Measurements from ENCODE around the gene TIMP2.

DNA sequence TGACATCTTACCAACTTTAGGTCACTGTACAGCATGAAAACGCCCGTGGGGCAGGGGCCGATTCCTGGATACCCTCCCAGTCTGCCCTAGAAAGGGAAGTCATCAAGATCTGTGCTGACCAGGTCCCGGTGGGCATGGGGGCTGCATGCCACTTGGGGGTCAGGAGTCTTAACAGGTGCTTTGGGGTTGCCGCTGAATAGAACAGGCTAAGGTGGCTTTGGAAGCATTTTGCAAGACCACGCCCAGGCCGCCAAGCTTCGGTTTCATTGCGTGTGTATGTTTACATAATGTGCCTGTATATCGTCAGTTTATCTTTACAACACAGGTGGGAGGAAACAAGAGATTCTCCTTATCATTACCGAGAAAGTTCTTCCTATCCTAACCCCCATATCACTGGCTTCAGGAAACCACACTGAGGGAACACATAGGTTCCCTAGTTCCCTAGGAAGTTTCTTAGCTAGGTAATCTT is 71.2 kb downstream of the TIMP2 start:
- TF ChIP-seq EZH2 (IDR thresholded peaks at IDR 0.05; ENCODE audit: low read depth, unreplicated experiment) (no peak), CREB1 (CRISPR knock-in tag; IDR thresholded peaks at IDR 0.05; ENCODE audit: low read depth) (no peak), POLR2AphosphoS5 (IDR thresholded peaks at IDR 0.05; ENCODE audit: low read depth) (no peak), ZNF114 (CRISPR knock-in tag; IDR thresholded peaks at IDR 0.05) (no peak)
- TF ChIP-seq, protein P1, sequence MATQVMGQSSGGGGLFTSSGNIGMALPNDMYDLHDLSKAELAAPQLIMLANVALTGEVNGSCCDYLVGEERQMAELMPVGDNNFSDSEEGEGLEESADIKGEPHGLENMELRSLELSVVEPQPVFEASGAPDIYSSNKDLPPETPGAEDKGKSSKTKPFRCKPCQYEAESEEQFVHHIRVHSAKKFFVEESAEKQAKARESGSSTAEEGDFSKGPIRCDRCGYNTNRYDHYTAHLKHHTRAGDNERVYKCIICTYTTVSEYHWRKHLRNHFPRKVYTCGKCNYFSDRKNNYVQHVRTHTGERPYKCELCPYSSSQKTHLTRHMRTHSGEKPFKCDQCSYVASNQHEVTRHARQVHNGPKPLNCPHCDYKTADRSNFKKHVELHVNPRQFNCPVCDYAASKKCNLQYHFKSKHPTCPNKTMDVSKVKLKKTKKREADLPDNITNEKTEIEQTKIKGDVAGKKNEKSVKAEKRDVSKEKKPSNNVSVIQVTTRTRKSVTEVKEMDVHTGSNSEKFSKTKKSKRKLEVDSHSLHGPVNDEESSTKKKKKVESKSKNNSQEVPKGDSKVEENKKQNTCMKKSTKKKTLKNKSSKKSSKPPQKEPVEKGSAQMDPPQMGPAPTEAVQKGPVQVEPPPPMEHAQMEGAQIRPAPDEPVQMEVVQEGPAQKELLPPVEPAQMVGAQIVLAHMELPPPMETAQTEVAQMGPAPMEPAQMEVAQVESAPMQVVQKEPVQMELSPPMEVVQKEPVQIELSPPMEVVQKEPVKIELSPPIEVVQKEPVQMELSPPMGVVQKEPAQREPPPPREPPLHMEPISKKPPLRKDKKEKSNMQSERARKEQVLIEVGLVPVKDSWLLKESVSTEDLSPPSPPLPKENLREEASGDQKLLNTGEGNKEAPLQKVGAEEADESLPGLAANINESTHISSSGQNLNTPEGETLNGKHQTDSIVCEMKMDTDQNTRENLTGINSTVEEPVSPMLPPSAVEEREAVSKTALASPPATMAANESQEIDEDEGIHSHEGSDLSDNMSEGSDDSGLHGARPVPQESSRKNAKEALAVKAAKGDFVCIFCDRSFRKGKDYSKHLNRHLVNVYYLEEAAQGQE (IDR thresholded peaks at IDR 0.05; ENCODE audit: unreplicated experiment) = no peak
- TF ChIP-seq, protein P2, sequence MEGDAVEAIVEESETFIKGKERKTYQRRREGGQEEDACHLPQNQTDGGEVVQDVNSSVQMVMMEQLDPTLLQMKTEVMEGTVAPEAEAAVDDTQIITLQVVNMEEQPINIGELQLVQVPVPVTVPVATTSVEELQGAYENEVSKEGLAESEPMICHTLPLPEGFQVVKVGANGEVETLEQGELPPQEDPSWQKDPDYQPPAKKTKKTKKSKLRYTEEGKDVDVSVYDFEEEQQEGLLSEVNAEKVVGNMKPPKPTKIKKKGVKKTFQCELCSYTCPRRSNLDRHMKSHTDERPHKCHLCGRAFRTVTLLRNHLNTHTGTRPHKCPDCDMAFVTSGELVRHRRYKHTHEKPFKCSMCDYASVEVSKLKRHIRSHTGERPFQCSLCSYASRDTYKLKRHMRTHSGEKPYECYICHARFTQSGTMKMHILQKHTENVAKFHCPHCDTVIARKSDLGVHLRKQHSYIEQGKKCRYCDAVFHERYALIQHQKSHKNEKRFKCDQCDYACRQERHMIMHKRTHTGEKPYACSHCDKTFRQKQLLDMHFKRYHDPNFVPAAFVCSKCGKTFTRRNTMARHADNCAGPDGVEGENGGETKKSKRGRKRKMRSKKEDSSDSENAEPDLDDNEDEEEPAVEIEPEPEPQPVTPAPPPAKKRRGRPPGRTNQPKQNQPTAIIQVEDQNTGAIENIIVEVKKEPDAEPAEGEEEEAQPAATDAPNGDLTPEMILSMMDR (conservative IDR thresholded peaks at IDR 0.05; ENCODE audit: low read depth in 2 of 2) = no peak

Data from GM23338 (cell line).